IPS-NIHi7 (cell line): ENCODE results near the gene LIMS2.
A peak's percentile ranks its signal among the peaks of the same experiment; 100 is the strongest.

Experiments used
- DNase-seq: peaks from one replicate; pipeline ENCODE4 v3.0.0; 2012; ENCODE audit warnings: mixed read lengths; ENCODE audit errors: extremely low spot score

Gene LIMS2

GRCh38 chr2:127605691-127606263 lies 69.6 kb downstream of the LIMS2 start:
- no peak for DNase-seq

- no peak for DNase-seq
These were observed 70.3 kb downstream of the LIMS2 start for GRCh38 chr2:127604986-127605385.

DNA sequence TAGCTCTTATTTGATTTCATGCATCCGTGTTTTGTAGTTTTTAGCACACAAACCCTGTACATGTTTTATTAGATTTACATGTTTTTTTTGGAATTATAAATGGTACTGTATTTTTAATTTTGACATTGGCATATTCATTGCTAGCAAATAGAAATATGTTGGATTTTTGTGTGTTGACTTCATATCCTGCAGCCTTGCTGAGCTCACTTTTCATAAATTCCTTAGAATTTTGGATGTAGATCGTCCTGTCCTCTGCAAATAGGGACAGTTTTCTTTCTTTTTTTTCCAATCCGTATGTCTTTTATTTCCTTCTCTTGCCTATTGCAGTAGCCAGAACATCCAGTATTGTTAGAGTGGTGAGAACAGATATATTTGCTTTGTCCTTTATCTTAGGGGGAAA lies 76.1 kb downstream of the LIMS2 start:
- DNase-seq = no peak

DNA sequence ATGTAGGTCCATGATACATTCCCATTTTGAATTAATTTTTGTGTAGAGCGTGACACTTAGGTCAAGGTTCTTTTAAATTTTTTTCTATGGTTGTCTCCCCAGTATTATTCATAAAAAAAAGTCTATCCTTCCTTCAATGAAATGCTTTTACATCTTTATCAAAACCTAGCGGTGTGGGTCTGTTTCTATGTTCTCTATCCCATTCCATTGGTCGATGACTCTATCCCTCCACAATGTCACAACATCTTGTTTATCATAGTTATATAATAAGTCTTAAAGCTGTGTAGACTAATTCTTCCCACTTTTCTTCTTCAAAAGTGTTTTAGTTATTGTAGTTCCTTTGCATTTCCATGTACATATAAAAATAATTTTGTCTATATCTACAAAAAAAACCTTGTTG lies 76.6 kb downstream of the LIMS2 start:
- DNase-seq = no peak

DNA sequence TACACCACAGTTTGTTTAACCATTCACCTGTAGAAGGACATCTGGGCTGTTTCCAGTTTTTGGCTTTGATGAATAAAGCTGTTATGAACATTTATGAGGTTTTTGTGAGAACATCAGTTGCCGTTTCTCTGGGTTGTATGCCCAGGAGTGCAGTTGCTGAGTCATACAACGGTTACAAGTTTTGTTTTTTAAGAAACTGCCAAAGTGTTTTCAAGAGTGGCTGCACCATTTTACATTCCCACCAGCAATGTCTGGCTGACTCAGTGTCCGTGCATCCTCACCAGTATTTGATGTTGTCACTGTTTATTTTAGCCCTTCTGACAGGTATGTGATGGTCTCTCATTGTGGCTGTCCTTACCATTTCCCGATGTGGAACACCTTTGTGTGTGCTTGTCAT lies 77.3 kb downstream of the LIMS2 start:
- no peak for DNase-seq

DNA sequence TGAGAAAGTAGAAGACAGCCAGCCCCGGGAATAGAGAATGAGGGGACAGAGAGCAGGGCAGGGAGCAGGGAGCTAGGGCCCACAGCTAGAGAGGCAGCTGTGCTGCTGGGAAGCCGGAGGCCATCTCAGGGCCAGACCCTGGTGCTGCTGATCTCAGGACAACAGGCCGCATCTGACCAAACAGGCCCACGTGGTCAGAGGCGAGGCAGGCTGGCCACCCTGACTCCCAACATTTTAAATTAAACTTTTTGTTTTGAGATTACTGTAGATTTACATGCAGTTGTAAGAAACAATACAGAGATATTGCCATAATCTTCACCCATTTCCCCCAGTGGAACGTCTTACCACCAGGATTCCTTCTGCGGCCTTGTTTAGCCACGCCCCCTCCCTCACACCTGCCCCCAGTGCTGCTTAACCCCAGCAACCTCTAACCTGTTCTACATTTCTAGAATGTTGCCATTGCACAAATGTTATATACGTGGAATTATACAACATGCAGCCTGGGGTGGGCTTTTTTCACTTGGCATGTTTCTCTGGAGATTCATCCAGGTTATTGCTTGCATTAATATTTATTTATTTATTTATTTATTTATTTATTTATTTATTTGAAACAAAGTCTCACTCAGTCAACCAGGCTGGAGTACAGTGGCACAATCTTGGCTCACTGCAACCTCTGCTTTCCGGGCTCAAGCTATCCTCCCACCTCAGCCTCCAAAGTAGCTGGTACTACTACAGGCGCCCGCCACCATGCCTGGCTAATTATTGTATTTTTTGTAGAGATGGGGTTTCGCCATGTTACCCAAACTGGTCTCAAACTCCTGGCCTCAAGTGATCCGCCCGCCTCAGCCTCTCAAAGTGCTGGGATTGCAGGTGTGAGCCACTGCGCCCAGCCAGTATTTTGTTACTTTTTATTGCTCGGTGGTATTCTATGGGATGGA lies 78.0 kb downstream of the LIMS2 start:
- DNase-seq = no peak

DNA sequence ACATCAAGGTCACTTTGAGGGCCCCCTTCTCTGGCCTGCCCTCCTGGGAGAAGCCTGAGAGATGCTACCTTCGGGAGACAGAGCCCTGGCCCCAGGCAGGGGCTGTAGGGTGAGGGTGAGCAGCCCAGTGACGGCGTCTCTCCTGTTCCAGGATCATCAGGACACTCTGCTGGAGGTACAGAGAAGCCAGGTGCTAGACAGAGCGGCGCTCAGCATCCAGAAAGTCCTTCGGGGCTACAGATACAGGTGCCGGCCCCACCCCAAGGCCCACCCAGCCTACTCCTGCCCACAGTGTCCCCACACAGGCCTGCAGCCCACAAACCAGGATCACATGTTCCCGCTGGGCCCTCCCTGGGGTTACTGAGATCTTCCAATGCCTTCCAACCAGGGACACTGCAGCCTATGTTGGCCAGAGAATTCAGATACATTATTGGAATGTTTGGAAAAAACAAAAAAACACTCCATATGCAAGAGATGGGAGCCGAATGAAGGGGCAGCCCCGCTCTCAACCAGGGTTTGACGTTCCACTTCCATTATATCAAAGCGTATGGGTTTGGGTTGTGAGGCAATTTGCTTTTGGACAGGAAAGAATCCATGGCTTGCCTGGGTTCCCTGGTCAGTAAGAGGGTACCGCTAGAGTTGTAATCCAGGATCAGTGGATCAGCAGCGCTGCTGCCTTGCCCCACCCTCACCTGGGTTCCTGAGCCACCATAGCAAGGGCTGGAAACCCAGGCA lies 78.9 kb downstream of the LIMS2 start:
- no peak for DNase-seq

GRCh38 chr2:127594116-127594591 lies 81.2 kb downstream of the LIMS2 start:
- DNase-seq = no peak

DNA sequence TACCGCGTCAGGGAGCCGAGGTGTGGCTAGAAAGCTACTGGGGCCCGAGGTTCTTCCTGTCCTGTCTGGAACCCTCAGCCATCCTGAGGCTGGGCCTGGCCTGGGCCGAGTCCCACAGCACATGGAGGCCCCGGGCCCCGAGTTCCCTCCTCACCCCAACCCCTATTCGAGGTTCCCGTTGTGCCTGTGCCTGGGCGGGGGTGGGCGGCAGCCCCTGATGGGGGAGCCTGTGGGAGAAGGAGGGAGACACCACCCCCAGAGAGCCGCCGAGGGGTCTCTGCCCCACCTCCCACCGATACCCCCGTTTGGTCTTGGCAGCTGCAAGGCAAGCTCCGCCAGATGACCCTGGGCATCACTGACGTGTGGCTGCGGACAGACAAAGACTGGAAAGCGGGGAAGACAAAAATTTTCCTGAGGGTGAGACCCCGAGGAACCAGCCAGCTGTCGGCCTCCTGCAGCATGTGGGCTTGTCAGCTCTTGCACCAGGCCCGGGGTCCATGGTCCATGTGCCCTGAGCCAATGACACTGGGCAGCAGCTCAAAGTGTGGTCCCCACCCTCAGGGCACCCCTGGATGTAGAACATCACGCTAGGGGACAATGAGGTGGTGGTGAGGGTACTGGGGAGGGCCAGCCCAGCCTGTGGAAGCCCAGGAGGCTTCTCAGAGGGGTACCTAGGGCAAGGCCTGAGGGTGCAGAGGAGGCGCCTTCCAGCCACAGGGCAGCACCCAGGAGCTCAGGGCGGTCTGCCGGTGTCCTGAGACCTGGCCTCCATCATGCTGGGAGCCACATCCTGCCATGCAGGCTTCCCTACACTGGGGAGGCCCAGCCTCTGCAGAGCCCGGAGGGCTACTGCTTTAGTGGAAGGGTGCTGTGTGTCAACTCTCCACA lies 81.9 kb downstream of the LIMS2 start:
- no peak for DNase-seq

- DNase-seq = no peak
These were observed 82.5 kb downstream of the LIMS2 start for GRCh38 chr2:127592761-127593227.

GRCh38 chr2:127591221-127591923 lies 84.0 kb downstream of the LIMS2 start:
- peak; percentile 98 for DNase-seq

DNA sequence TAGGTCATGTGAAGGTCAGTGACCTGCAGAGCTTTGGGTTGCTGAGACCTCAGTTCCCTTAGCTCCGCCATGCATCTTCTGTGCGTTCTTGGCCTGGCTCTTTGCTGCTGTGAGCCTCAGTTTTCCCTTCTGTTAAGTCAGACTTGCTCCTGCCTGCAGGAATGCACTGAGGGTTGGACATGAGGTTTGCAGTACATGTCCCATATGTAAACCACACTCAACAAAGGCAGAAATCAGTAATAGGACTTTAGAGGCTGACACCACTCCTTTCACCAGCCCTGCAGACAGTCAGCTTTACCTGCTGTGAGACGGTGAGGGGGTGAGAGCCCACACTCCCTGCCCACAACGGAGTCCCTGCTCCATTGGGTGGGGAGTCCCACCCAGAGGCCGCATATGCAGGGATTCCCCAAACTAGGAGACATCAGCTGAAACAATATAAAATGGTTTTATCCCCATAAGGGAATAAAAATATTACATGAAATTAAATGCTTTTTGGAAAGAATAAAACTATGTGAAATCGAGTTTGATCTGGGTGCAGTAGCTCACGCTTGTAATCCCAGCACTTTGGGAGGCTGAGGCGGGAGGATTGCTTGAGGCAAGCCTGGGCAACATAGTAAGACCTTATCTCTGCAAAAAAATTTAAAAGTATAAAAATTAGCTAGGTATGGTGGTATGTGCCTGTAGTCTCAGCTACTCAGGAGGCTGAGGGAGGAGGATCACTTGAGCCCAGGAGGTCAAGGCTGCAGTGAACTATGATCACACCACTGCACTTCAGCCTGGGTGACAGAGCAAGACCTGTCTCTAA lies 84.7 kb downstream of the LIMS2 start:
- no peak for DNase-seq

- no peak for DNase-seq
These were observed 85.5 kb downstream of the LIMS2 start for GRCh38 chr2:127589841-127590240.

- DNase-seq = no peak
These were observed 86.0 kb downstream of the LIMS2 start for GRCh38 chr2:127589358-127589757.
